Mesendoderm (in vitro differentiated cells): ENCODE data around the gene HDAC11.

Experiments
- DNase-seq: peaks from one replicate; pipeline ENCODE4 v3.0.0; 2013
- H2AK5ac ChIP-seq: 2 replicates; pipeline ENCODE4 v1.6.1; 2013; ENCODE audit warnings: low read length, inconsistent platforms
- H2BK120ac ChIP-seq: 2 replicates; pipeline ENCODE4 v1.6.1; 2013; ENCODE audit warnings: low read depth, mild to moderate bottlenecking, low read length, moderate library complexity, mixed read lengths
- H2BK15ac ChIP-seq: replicated peaks from 2 replicates; pipeline ENCODE4 v1.6.1; 2013; ENCODE audit warnings: low read depth, mild to moderate bottlenecking, moderate library complexity
- H2BK5ac ChIP-seq: 2 replicates; pipeline ENCODE4 v1.6.1; 2013; ENCODE audit warnings: low read length, inconsistent platforms
- H3K18ac ChIP-seq: 2 replicates; pipeline ENCODE4 v1.6.1; 2013; ENCODE audit warnings: mild to moderate bottlenecking, low read length, mixed read lengths
- H3K23ac ChIP-seq: one replicate; pipeline ENCODE4 v1.6.1; 2013; ENCODE audit warnings: low read length
- H3K27ac ChIP-seq: 2 replicates; pipeline ENCODE4 v1.5.1; 2013; ENCODE audit warnings: low read depth, mild to moderate bottlenecking, inconsistent platforms, low read length, moderate library complexity
- H3K27me3 ChIP-seq: 2 replicates; pipeline ENCODE4 v1.6.1; 2013; ENCODE audit warnings: low read length, control low read depth, mild to moderate bottlenecking, inconsistent platforms; ENCODE audit not compliant: insufficient read depth, poor library complexity
- H3K36me3 ChIP-seq: 2 replicates; pipeline ENCODE4 v1.6.1; 2013; ENCODE audit warnings: low read length, inconsistent platforms; ENCODE audit not compliant: control insufficient read depth, insufficient read depth
- H3K4ac ChIP-seq: one replicate; pipeline ENCODE4 v1.6.1; 2013; ENCODE audit warnings: low read depth, mild to moderate bottlenecking, low read length, moderate library complexity
- H3K4me1 ChIP-seq: 2 replicates; pipeline ENCODE4 v1.6.1; 2013; ENCODE audit warnings: low read depth, low read length, inconsistent platforms; ENCODE audit not compliant: control insufficient read depth
- H3K4me2 ChIP-seq: 2 replicates; pipeline ENCODE4 v1.6.1; 2013; ENCODE audit warnings: low read length
- H3K4me3 ChIP-seq: 2 replicates; pipeline ENCODE4 v1.5.1; 2013; ENCODE audit warnings: mild to moderate bottlenecking, low read length
- H3K56ac ChIP-seq: one replicate; pipeline ENCODE4 v1.6.1; 2013; ENCODE audit warnings: low read length
- H3K79me1 ChIP-seq: 2 replicates; pipeline ENCODE4 v1.6.1; 2013; ENCODE audit warnings: low read length, inconsistent platforms
- H3K79me2 ChIP-seq: 2 replicates; pipeline ENCODE4 v1.6.1; 2013; ENCODE audit warnings: mild to moderate bottlenecking, low read length; ENCODE audit not compliant: control insufficient read depth, insufficient read depth
- H3K9ac ChIP-seq: 2 replicates; pipeline ENCODE4 v1.6.1; 2013; ENCODE audit warnings: low read length, inconsistent platforms
- H4K5ac ChIP-seq: one replicate; pipeline ENCODE4 v1.6.1; 2013; ENCODE audit warnings: low read length
- H4K8ac ChIP-seq: one replicate; pipeline ENCODE4 v1.6.1; 2013; ENCODE audit warnings: low read depth, mild to moderate bottlenecking, control low read depth, low read length, moderate library complexity
- WGBS: extraction: QIAGEN DNeasy Blood & Tissue Kit; methylation state at CpG from one replicate; pipeline ENCODE4 v1.1.7; 2013; ENCODE audit warnings: low lambda C conversion rate, missing lambda C conversion rate; ENCODE audit not compliant: insufficient coverage; ENCODE audit errors: extremely low coverage; 5-methylcytosine and 5-hydroxymethylcytosine counted together

The HDAC11 gene

DNA sequence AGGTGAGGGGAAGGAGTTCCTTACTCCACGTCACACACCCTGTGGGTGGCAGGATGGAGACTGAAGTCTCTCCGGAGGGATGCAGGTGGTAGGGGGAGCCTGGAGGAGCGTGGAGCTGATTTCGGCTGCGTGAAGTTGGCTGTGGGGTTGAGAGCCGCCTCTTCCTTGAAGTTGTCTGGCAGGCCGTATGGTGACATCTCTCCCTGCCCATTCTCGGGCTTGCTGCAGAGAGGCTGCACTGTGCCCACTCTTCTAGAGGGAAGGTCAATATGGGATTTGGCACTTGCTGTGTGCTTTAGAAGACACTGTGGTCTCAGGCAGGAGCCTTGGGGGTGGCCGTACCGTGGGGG, 55.4 kb downstream of the HDAC11 start:
- Histone ChIP-seq H3K4me1 (no peaks in the 10 kb centered on the region), H3K27me3 (no peaks in the 10 kb centered on the region), H3K23ac (no peak overlapping the region), H3K4me3 (no peak overlapping the region), H4K5ac (no peak overlapping the region), H3K36me3 (no peaks in the 10 kb centered on the region), H2BK120ac (no peak overlapping the region), H2BK15ac (no peak overlapping the region), H3K9ac (no peak overlapping the region), H2BK5ac (no peak overlapping the region), H2AK5ac (peak overlapping the region; percentile 47), H3K79me2 (no peaks in the 10 kb centered on the region), H3K56ac (no peak overlapping the region), H4K8ac (no peak overlapping the region), H3K27ac (no peak overlapping the region), H3K4ac (no peak overlapping the region), H3K4me2 (no peak overlapping the region), H3K18ac (no peak overlapping the region), H3K79me1 (no peaks in the 10 kb centered on the region)
- no CpG with 5 or more reads among the region's 10 CpGs for WGBS
- no peak for DNase-seq

DNA sequence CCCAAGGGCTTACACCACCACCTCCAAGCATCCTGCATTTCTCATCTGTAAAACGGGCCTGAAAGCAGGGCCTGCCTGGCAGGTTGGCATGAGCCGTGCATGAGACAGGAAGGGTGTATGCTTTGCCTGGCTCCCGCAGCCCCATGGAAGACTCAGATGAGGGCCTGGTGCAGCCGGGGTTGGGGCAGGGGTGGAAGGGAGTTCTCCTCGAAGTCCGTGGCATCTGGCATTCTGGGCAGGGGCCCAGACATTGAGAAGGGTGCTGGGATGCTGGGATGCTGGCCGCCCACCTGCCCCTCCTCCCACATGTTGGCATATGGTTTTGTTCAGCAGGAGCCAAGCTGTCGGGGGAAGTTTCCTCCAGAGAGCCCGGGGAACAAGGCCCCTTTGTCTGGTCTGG, 55.8 kb downstream of the HDAC11 start:
- no peak for DNase-seq
- Histone ChIP-seq H4K8ac (no peak overlapping the region), H3K4ac (no peak overlapping the region), H3K9ac (no peak overlapping the region), H2BK5ac (no peak overlapping the region), H3K4me1 (no peaks in the 10 kb centered on the region), H3K4me3 (no peak overlapping the region), H3K27ac (no peak overlapping the region), H2BK120ac (no peak overlapping the region), H3K56ac (no peak overlapping the region), H3K27me3 (no peaks in the 10 kb centered on the region), H3K18ac (no peak overlapping the region), H3K79me1 (no peaks in the 10 kb centered on the region), H4K5ac (no peak overlapping the region), H3K23ac (no peak overlapping the region), H3K36me3 (no peaks in the 10 kb centered on the region), H2AK5ac (peak overlapping the region; percentile 47), H3K4me2 (no peak overlapping the region), H2BK15ac (no peak overlapping the region), H3K79me2 (no peaks in the 10 kb centered on the region)
- WGBS: no CpG with 5 or more reads among the region's 9 CpGs

DNA sequence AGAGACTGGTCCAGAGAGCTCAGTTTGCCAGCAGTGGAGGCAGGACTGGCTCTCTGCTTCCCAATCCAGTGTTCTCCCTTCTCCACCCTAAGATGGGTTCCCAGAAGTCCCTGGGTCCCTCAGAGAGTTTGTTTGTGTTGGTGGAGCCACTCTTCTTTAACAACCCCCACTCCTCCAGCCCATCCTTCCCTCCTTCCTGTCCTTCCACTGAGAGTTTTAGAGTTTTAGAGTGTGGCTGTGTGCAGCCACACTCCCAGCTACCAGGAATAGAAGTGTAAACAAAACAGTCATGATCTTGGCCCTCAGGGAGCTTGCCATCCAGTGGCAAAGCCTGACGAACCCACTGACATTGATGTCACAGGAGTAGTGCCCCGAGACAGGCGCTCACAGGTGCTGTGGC, 56.3 kb downstream of the HDAC11 start:
- Histone ChIP-seq H2AK5ac (no peak overlapping the region), H2BK120ac (no peak overlapping the region), H4K8ac (no peak overlapping the region), H3K4me1 (no peaks in the 10 kb centered on the region), H3K18ac (peak overlapping the region; percentile 13), H4K5ac (no peak overlapping the region), H3K79me2 (no peaks in the 10 kb centered on the region), H3K4me2 (no peak overlapping the region), H3K79me1 (no peaks in the 10 kb centered on the region), H3K56ac (no peak overlapping the region), H3K4me3 (no peak overlapping the region), H3K9ac (no peak overlapping the region), H2BK5ac (no peak overlapping the region), H3K27me3 (no peaks in the 10 kb centered on the region), H3K4ac (peak overlapping the region; percentile 57), H3K23ac (no peak overlapping the region), H3K27ac (no peak overlapping the region), H3K36me3 (no peaks in the 10 kb centered on the region), H2BK15ac (no peak overlapping the region)
- no CpG with 5 or more reads among the region's 3 CpGs for WGBS
- no peak for DNase-seq

DNA sequence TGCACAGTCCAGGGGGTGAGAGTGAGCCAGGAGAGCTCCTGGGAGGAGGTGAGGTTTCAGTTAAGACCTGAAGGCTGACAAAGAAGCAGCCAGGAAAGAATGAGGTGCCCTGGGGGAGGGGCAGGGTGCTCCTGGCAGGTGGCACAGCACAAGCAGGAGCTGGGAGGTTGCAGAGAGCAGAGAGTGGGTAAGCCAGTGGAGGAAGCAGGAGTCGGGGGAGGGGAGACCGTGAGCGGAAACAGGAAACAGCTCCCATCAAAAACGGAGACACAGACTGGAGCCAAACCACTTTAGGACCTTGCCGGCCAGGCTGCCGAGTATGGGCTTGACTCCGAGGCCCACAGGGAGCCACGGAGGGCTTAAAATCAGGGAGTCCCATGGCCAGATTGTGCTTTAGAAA, 56.7 kb downstream of the HDAC11 start:
- Histone ChIP-seq H3K4me3 (no peak overlapping the region), H2BK5ac (no peak overlapping the region), H3K23ac (no peak overlapping the region), H3K4me2 (no peak overlapping the region), H3K56ac (peak overlapping the region; percentile 46), H3K79me1 (no peaks in the 10 kb centered on the region), H3K18ac (peak overlapping the region; percentile 13), H2BK15ac (no peak overlapping the region), H3K4ac (peak overlapping the region; percentile 57), H2BK120ac (no peak overlapping the region), H3K79me2 (no peaks in the 10 kb centered on the region), H3K9ac (no peak overlapping the region), H4K8ac (no peak overlapping the region), H3K27ac (no peak overlapping the region), H4K5ac (no peak overlapping the region), H2AK5ac (no peak overlapping the region), H3K36me3 (no peaks in the 10 kb centered on the region), H3K4me1 (no peaks in the 10 kb centered on the region), H3K27me3 (no peaks in the 10 kb centered on the region)
- DNase-seq: peak; percentile 44
- no CpG with 5 or more reads among the region's 8 CpGs for WGBS

DNA sequence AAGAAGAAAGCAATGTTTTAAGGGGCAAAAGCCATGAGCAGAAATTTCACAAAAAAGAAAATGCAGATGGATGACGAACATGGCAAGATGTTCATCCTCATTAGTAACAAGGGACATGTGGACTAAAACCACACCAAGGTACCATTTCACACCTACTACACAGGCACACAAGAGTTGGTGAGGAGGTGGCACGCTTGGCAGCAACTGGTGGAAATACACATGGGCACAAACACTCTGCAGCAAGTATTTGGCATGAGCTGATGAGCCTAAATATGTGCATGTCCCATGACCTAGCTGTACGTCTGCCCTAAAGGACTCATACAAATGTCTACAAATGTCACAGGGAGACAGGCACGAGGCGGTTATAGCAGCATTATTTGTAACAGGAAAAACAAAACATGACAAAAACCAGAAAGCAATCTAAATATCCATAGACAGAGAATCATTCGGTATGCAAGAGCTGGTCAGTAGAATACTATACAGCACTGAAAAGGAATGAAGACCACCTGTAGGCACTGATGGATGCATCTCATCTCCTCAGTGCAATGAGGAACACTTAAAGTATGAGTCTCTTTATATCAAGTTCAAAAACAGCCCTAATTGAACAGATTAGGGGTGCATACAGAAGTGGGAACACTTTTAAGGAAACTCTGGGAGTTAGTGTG, 57.3 kb downstream of the HDAC11 start:
- Histone ChIP-seq H2BK5ac (peak overlapping the region; percentile 35), H4K8ac (no peak overlapping the region), H2BK120ac (no peak overlapping the region), H3K9ac (no peak overlapping the region), H3K56ac (peak overlapping the region; percentile 46), H3K4me3 (no peak overlapping the region), H2BK15ac (no peak overlapping the region), H3K4me2 (no peak overlapping the region), H4K5ac (no peak overlapping the region), H2AK5ac (no peak overlapping the region), H3K23ac (no peak overlapping the region), H3K79me1 (no peaks in the 10 kb centered on the region), H3K18ac (no peak overlapping the region), H3K79me2 (no peaks in the 10 kb centered on the region), H3K27me3 (no peaks in the 10 kb centered on the region), H3K4me1 (no peaks in the 10 kb centered on the region), H3K27ac (no peak overlapping the region), H3K4ac (no peak overlapping the region), H3K36me3 (no peaks in the 10 kb centered on the region)
- WGBS: no CpG with 5 or more reads among the region's 6 CpGs
- no peak for DNase-seq

DNA sequence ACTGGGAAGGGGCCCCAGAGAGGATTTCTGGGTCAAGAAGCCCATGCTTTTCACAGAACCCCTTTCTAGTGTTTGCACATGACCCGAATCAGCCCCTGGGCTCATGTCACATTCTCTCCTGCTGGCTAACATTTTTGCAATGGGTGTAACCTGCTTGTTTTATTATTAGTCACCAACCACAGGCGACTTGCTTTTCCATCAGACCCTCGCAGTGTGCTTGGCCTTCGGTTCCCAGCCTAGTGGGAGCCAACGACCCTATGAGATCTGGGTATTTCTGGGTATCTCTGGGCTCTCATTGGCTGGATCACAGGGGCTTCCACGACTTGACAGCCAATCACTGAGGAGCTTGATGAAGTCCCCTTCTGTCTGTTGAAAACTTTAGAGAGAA, 57.8 kb downstream of the HDAC11 start:
- no peak overlapping the region for H2BK5ac ChIP-seq
- no peak overlapping the region for H2BK15ac ChIP-seq
- H3K4me3 ChIP-seq: no peak overlapping the region
- no peak for DNase-seq
- H3K4me2 ChIP-seq: no peak overlapping the region
- H3K27me3 ChIP-seq: no peaks in the 10 kb centered on the region
- no peaks in the 10 kb centered on the region for H3K36me3 ChIP-seq
- H3K18ac ChIP-seq: no peak overlapping the region
- H3K79me1 ChIP-seq: no peaks in the 10 kb centered on the region
- no peak overlapping the region for H3K9ac ChIP-seq
- no peak overlapping the region for H4K8ac ChIP-seq
- no peak overlapping the region for H2BK120ac ChIP-seq
- H3K4ac ChIP-seq: no peak overlapping the region
- WGBS: no CpG with 5 or more reads among the region's 6 CpGs
- H3K23ac ChIP-seq: no peak overlapping the region
- H3K27ac ChIP-seq: no peak overlapping the region
- H2AK5ac ChIP-seq: no peak overlapping the region
- H4K5ac ChIP-seq: no peak overlapping the region
- H3K56ac ChIP-seq: no peak overlapping the region
- H3K79me2 ChIP-seq: no peaks in the 10 kb centered on the region
- H3K4me1 ChIP-seq: no peaks in the 10 kb centered on the region
